HEK293 (cell line): Measurements from ENCODE around the gene NFXL1.

Experiments
- CTCF ChIA-PET: fragments of 350-600 bp; formaldehyde crosslinking; extraction: SDS; loops from one replicate; lab custom pipeline; 2021; ENCODE audit warnings: antibody characterized with exemption; lab: Yijun Ruan, JAX
- POLR2A ChIA-PET: fragments of 300-600 bp; formaldehyde crosslinking; extraction: SDS; loops from one replicate; lab custom pipeline; 2020; ENCODE audit warnings: antibody characterized with exemption, inconsistent platforms; lab: Yijun Ruan, JAX
- H3K27ac ChIP-seq: fragments of 200-500 bp; sonication (Bioruptor generic); 2 replicates; pipeline ENCODE4 v1.5.1; 2014; ENCODE audit warnings: low read depth, low read length, control low read depth, inconsistent platforms; ENCODE audit errors: extremely low read depth
- H3K36me3 ChIP-seq, 2 experiments: fragments of 200-500 bp in 1 of 2; sonication (Bioruptor generic) in 1 of 2; 1 replicate in 1 of 2; 2 replicates in 1 of 2; pipeline ENCODE4 v1.5.1; 2014 to 2017; ENCODE audit warnings: inconsistent platforms in 2 of 2, low read length in 2 of 2; ENCODE audit not compliant: control insufficient read depth in 2 of 2, insufficient read depth in 1 of 2
- H3K4me1 ChIP-seq: fragments of 200-500 bp; sonication (Bioruptor generic); 2 replicates; pipeline ENCODE4 v1.5.1; 2014; ENCODE audit warnings: mild to moderate bottlenecking, low read length, inconsistent platforms; ENCODE audit not compliant: control insufficient read depth, insufficient read depth
- H3K4me3 ChIP-seq: 2 replicates; pipeline ENCODE4 v1.5.1; 2011; ENCODE audit warnings: low read depth, mild to moderate bottlenecking, control low read depth, low read length, moderate library complexity
- H3K9me3 ChIP-seq: fragments of 200-500 bp; sonication (Bioruptor generic); 2 replicates; pipeline ENCODE4 v1.5.1; 2014; ENCODE audit warnings: low read depth, low read length, inconsistent platforms; ENCODE audit not compliant: control insufficient read depth, insufficient read depth
- GLIS2 ChIP-seq: fragments of 450-650 bp; formaldehyde crosslinking; IDR thresholded peaks from 2 replicates; pipeline ENCODE4 v1.5.1; 2016; ENCODE audit warnings: missing biosample characterization, missing genetic modification characterization
- KLF7 ChIP-seq: fragments of 450-650 bp; formaldehyde crosslinking; IDR thresholded peaks from 2 replicates; pipeline ENCODE4 v1.5.1; 2016; ENCODE audit warnings: missing biosample characterization, missing genetic modification characterization, borderline replicate concordance
- SCRT2 ChIP-seq: fragments of 450-650 bp; formaldehyde crosslinking; IDR thresholded peaks from 2 replicates; pipeline ENCODE4 v1.5.1; 2016; ENCODE audit warnings: missing biosample characterization, missing genetic modification characterization
- SETDB1 ChIP-seq: IDR thresholded peaks from one replicate; pipeline ENCODE4 v1.6.1; 2017; ENCODE audit warnings: mild to moderate bottlenecking, low read length, moderate library complexity, mixed read lengths; ENCODE audit not compliant: insufficient read length
- YY2 ChIP-seq: fragments of 450-650 bp; formaldehyde crosslinking; IDR thresholded peaks from 2 replicates; pipeline ENCODE4 v1.5.1; 2016; ENCODE audit warnings: missing biosample characterization, missing genetic modification characterization
- ZBTB20 ChIP-seq: fragments of 450-650 bp; formaldehyde crosslinking; IDR thresholded peaks from 2 replicates; pipeline ENCODE4 v1.5.1; 2016; ENCODE audit warnings: missing biosample characterization, missing genetic modification characterization
- ZNF155 ChIP-seq: fragments of 450-650 bp; formaldehyde crosslinking; IDR thresholded peaks from 2 replicates; pipeline ENCODE4 v1.5.1; 2016; ENCODE audit warnings: missing biosample characterization, missing genetic modification characterization
- ZNF157 ChIP-seq: fragments of 450-650 bp; formaldehyde crosslinking; IDR thresholded peaks from 2 replicates; pipeline ENCODE4 v1.5.1; 2016; ENCODE audit warnings: missing biosample characterization, missing genetic modification characterization
- ZNF16 ChIP-seq: fragments of 450-650 bp; formaldehyde crosslinking; IDR thresholded peaks from 2 replicates; pipeline ENCODE4 v1.5.1; 2016; ENCODE audit warnings: low read depth, missing biosample characterization, missing genetic modification characterization
- ZNF335 ChIP-seq: fragments of 450-650 bp; formaldehyde crosslinking; conservative IDR thresholded peaks from 2 replicates; pipeline ENCODE4 v1.5.1; 2016; ENCODE audit warnings: missing biosample characterization, missing genetic modification characterization
- ZNF37A ChIP-seq: fragments of 450-650 bp; IDR thresholded peaks from 2 replicates; pipeline ENCODE4 v1.5.1; 2018; ENCODE audit warnings: missing biosample characterization, missing genetic modification characterization
- ZNF416 ChIP-seq: fragments of 450-650 bp; formaldehyde crosslinking; IDR thresholded peaks from 2 replicates; pipeline ENCODE4 v1.5.1; 2016; ENCODE audit warnings: missing biosample characterization, missing genetic modification characterization
- ZNF560 ChIP-seq: fragments of 450-650 bp; formaldehyde crosslinking; IDR thresholded peaks from 2 replicates; pipeline ENCODE4 v1.5.1; 2017; ENCODE audit warnings: missing biosample characterization, missing genetic modification characterization, borderline replicate concordance
- TF ChIP-seq, protein P1 (sequence below): IDR thresholded peaks from 2 replicates; pipeline ENCODE4 v1.6.1; 2011; ENCODE audit warnings: mild to moderate bottlenecking, low read depth, low read length, borderline replicate concordance
- TF ChIP-seq, protein P2 (sequence below): fragments of 450-650 bp; formaldehyde crosslinking; IDR thresholded peaks from 2 replicates; pipeline ENCODE4 v1.5.1; 2016; ENCODE audit warnings: missing biosample characterization, missing genetic modification characterization
- TF ChIP-seq, protein P3 (sequence below): fragments of 450-650 bp; formaldehyde crosslinking; conservative IDR thresholded peaks from 2 replicates; pipeline ENCODE4 v1.5.1; 2016; ENCODE audit warnings: low read depth, missing biosample characterization, missing genetic modification characterization
- TF ChIP-seq, protein P4 (sequence below): fragments of 450-650 bp; formaldehyde crosslinking; IDR thresholded peaks from 2 replicates; pipeline ENCODE4 v1.5.1; 2016; ENCODE audit warnings: missing biosample characterization, missing genetic modification characterization
- TF ChIP-seq, protein P5 (sequence below): fragments of 450-650 bp; formaldehyde crosslinking; optimal IDR thresholded peaks from 2 replicates; pipeline ENCODE3; 2016; ENCODE audit warnings: missing biosample characterization, mild to moderate bottlenecking, missing genetic modification characterization

NFXL1 gene

DNA sequence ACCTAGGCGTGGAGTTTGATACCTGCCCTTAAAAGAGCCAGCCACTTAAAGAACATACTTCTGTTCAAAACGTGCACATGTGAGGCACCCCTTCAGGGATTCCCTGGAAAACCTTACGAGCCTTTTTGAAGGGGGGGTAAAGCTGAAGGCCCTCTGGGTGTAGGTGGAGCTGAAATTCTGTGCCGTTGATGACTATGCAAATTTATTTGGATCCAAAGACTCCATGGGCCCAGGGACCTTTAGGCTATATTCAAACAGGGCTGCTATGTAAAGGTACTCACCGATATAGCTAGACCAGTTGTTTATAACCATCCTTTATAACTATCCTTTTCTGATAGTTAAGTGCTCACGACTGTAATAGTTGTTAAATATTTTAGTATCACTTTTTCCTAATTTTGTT is 40.3 kb upstream of the NFXL1 start:
- Histone ChIP-seq H3K4me1 (no peaks in the 10 kb centered on the region), H3K27ac (no peak overlapping the region), H3K36me3 (no peaks in the 10 kb centered on the region), H3K9me3 (no peaks in the 10 kb centered on the region), H3K4me3 (no peak overlapping the region)
- ChIA-PET POLR2A (no interaction called here), CTCF (no interaction called here)
- TF ChIP-seq ZNF560 (tag by site-specific recombination) (no peak), SETDB1 (no peak)

DNA sequence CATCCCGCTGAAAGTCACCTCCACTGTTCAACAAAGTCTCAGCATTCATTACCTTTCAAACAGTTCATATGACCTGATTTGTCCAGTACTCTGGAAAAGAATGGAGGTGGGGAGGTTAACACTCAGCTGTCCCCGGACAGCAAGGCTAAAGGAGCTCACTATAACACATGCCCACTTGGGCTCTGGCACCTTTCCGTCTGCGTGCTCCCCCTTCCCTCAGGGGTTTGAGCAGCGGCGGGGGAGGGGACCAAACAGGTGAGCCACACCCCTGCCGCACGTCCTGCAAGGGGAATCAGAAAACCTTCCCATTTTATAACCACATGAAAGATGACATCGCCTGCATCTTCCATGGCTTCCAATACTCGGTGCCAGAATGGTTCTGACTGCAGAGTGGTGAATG is 39.9 kb upstream of the NFXL1 start:
- TF ChIP-seq, protein P1, sequence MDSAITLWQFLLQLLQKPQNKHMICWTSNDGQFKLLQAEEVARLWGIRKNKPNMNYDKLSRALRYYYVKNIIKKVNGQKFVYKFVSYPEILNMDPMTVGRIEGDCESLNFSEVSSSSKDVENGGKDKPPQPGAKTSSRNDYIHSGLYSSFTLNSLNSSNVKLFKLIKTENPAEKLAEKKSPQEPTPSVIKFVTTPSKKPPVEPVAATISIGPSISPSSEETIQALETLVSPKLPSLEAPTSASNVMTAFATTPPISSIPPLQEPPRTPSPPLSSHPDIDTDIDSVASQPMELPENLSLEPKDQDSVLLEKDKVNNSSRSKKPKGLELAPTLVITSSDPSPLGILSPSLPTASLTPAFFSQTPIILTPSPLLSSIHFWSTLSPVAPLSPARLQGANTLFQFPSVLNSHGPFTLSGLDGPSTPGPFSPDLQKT = no peak
- TF ChIP-seq ZNF37A (tag by site-specific recombination) (no peak), ZNF335 (no peak), KLF7 (tag by site-specific recombination) (no peak), GLIS2 (no peak), SETDB1 (no peak), ZNF157 (tag by site-specific recombination) (no peak), ZNF416 (no peak), ZNF16 (tag by site-specific recombination) (no peak), ZNF155 (tag by site-specific recombination) (no peak), YY2 (tag by site-specific recombination) (no peak), ZBTB20 (tag by site-specific recombination) (no peak), SCRT2 (tag by site-specific recombination) (no peak)
- TF ChIP-seq, protein P2, sequence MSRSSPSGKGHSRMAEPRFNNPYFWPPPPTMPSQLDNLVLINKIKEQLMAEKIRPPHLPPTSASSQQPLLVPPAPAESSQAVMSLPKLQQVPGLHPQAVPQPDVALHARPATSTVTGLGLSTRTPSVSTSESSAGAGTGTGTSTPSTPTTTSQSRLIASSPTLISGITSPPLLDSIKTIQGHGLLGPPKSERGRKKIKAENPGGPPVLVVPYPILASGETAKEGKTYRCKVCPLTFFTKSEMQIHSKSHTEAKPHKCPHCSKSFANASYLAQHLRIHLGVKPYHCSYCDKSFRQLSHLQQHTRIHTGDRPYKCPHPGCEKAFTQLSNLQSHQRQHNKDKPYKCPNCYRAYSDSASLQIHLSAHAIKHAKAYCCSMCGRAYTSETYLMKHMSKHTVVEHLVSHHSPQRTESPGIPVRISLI (tag by site-specific recombination) = no peak
- TF ChIP-seq, protein P3, sequence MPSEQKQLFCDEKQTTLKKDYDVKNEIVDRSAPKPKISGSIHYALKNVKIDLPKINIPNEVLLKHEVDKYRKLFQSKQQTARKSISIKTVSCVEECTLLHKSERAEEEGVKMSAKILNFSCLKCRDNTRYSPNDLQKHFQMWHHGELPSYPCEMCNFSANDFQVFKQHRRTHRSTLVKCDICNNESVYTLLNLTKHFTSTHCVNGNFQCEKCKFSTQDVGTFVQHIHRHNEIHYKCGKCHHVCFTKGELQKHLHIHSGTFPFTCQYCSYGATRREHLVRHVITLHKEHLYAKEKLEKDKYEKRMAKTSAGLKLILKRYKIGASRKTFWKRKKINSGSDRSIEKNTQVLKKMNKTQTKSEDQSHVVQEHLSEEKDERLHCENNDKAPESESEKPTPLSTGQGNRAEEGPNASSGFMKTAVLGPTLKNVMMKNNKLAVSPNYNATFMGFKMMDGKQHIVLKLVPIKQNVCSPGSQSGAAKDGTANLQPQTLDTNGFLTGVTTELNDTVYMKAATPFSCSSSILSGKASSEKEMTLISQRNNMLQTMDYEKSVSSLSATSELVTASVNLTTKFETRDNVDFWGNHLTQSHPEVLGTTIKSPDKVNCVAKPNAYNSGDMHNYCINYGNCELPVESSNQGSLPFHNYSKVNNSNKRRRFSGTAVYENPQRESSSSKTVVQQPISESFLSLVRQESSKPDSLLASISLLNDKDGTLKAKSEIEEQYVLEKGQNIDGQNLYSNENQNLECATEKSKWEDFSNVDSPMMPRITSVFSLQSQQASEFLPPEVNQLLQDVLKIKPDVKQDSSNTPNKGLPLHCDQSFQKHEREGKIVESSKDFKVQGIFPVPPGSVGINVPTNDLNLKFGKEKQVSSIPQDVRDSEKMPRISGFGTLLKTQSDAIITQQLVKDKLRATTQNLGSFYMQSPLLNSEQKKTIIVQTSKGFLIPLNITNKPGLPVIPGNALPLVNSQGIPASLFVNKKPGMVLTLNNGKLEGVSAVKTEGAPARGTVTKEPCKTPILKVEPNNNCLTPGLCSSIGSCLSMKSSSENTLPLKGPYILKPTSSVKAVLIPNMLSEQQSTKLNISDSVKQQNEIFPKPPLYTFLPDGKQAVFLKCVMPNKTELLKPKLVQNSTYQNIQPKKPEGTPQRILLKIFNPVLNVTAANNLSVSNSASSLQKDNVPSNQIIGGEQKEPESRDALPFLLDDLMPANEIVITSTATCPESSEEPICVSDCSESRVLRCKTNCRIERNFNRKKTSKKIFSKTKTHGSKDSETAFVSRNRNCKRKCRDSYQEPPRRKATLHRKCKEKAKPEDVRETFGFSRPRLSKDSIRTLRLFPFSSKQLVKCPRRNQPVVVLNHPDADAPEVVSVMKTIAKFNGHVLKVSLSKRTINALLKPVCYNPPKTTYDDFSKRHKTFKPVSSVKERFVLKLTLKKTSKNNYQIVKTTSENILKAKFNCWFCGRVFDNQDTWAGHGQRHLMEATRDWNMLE (tag by site-specific recombination) = no peak
- TF ChIP-seq, protein P4, sequence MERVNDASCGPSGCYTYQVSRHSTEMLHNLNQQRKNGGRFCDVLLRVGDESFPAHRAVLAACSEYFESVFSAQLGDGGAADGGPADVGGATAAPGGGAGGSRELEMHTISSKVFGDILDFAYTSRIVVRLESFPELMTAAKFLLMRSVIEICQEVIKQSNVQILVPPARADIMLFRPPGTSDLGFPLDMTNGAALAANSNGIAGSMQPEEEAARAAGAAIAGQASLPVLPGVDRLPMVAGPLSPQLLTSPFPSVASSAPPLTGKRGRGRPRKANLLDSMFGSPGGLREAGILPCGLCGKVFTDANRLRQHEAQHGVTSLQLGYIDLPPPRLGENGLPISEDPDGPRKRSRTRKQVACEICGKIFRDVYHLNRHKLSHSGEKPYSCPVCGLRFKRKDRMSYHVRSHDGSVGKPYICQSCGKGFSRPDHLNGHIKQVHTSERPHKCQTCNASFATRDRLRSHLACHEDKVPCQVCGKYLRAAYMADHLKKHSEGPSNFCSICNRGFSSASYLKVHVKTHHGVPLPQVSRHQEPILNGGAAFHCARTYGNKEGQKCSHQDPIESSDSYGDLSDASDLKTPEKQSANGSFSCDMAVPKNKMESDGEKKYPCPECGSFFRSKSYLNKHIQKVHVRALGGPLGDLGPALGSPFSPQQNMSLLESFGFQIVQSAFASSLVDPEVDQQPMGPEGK (tag by site-specific recombination) = no peak
- TF ChIP-seq, protein P5, sequence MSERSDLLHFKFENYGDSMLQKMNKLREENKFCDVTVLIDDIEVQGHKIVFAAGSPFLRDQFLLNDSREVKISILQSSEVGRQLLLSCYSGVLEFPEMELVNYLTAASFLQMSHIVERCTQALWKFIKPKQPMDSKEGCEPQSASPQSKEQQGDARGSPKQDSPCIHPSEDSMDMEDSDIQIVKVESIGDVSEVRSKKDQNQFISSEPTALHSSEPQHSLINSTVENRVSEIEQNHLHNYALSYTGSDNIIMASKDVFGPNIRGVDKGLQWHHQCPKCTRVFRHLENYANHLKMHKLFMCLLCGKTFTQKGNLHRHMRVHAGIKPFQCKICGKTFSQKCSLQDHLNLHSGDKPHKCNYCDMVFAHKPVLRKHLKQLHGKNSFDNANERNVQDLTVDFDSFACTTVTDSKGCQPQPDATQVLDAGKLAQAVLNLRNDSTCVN = no peak
- Histone ChIP-seq H3K9me3 (no peaks in the 10 kb centered on the region), H3K36me3 (no peaks in the 10 kb centered on the region), H3K4me1 (no peaks in the 10 kb centered on the region), H3K4me3 (no peak overlapping the region), H3K27ac (no peak overlapping the region)
- ChIA-PET CTCF (no interaction called here), POLR2A (no interaction called here)
